Stimulated activated CD4-positive, alpha-beta T cell treated with anti-CD3 and anti-CD28 coated beads, Interleukin-15, amount 100 ng/mL, for 48 hours (primary cell): ENCODE data around the gene MRGPRX3.

Source experiments
- DNase-seq, 2 donors: peaks; one replicate each; pipeline ENCODE4 v3.0.0-alpha.2; 2020; ENCODE audit warnings: low read depth in 2 of 2

Gene MRGPRX3

GRCh38 chr11:18168372-18168771, 36.0 kb downstream of the MRGPRX3 start:
- DNase-seq: no peak

- DNase-seq: no peak
Measured at GRCh38 chr11:18171377-18172000, 39.1 kb downstream of the MRGPRX3 start.

GRCh38 chr11:18172666-18173065, 40.3 kb downstream of the MRGPRX3 start, which contains the start of gene MRGPRX4:
Gene MRGPRX4, plus strand, starts transcription at chr11:18172837. Its CDS starts 420 bp downstream, at chr11:18173257.
- DNase-seq: no peak

- DNase-seq: no peak
Measured at GRCh38 chr11:18173225-18173866, 41.0 kb downstream of the MRGPRX3 start.
